ENCODE data around the gene UBE2J2. TPM values are rescaled to one million over a fixed set of nuclear protein-coding genes. Genes with fewer than 3 reads are reported as not detected.

UBE2J2 gene
- total RNA-seq, 2 experiments from 2014 or later: 75.7 to 78.1 TPM

- no peaks in the 10 kb centered on the region for H3K27me3 Mint-ChIP-seq
- H3K4me3 Mint-ChIP-seq: peak overlapping the region; percentile 65
- peaks cover 7% of the 10 kb centered on the region for H3K36me3 Mint-ChIP-seq
- ATAC-seq (ENCODE audit: low read depth) (no peak), DNase-seq (no peak)
- H3K27ac Mint-ChIP-seq: peak overlapping the region; percentile 48
- no peaks in the 10 kb centered on the region for H3K9me3 Mint-ChIP-seq
- H3K4me1 Mint-ChIP-seq: peaks cover 24% of the 10 kb centered on the region
- POLR2A ChIA-PET: interaction anchor here (0.7 to 1.7 kb wide), 10 partner anchors 11 to 261 kb away, joined by 3 to 6 read pairs (median 3); partner anchors contain the start of genes CCNL2 and ISG15
Measured at GRCh38 chr1:1274299-1274930, 761 bp upstream of the UBE2J2 start.

- no peak for ATAC-seq (ENCODE audit: low read depth)
- peak overlapping the region; percentile 89 for H3K4me3 Mint-ChIP-seq
- H3K27ac Mint-ChIP-seq: peak overlapping the region; percentile 85
- H3K4me1 Mint-ChIP-seq: peaks cover 24% of the 10 kb centered on the region
- no peaks in the 10 kb centered on the region for H3K27me3 Mint-ChIP-seq
- peaks cover 7% of the 10 kb centered on the region for H3K36me3 Mint-ChIP-seq
- DNase-seq: no peak
- POLR2A ChIA-PET: interaction anchor here (0.6 to 1.7 kb wide), 8 partner anchors 17 to 234 kb away, joined by 3 to 6 read pairs (median 3); partner anchors contain the start of gene CCNL2
- H3K9me3 Mint-ChIP-seq: no peaks in the 10 kb centered on the region
Measured at GRCh38 chr1:1273209-1273511, 494 bp downstream of the UBE2J2 start.

- Mint-ChIP-seq H3K4me3 (peak overlapping the region; percentile 89), H3K4me1 (peaks cover 24% of the 10 kb centered on the region), H3K9me3 (no peaks in the 10 kb centered on the region), H3K27me3 (no peaks in the 10 kb centered on the region), H3K27ac (peak overlapping the region; percentile 85), H3K36me3 (peaks cover 7% of the 10 kb centered on the region)
- no peak for DNase-seq
- ATAC-seq (ENCODE audit: low read depth): no peak
- POLR2A ChIA-PET: interaction anchor here (0.7 to 1.4 kb wide), 5 partner anchors 22 to 233 kb away, joined by 3 to 6 read pairs (median 4); no protein-coding TSS in a partner anchor
Measured at GRCh38 chr1:1272341-1273208, 1.1 kb downstream of the UBE2J2 start.

- Mint-ChIP-seq H3K4me3 (peak overlapping the region; percentile 9), H3K9me3 (no peaks in the 10 kb centered on the region), H3K4me1 (peaks cover 26% of the 10 kb centered on the region), H3K27ac (peak overlapping the region; percentile 31), H3K36me3 (peaks cover 8% of the 10 kb centered on the region), H3K27me3 (no peaks in the 10 kb centered on the region)
- ATAC-seq (ENCODE audit: low read depth) (no peak), DNase-seq (no peak)
- POLR2A ChIA-PET: no interaction called here
Measured at GRCh38 chr1:1270813-1271212, 2.8 kb downstream of the UBE2J2 start.

GRCh38 chr1:1268284-1268682 is 5.4 kb downstream of the UBE2J2 start:
- Mint-ChIP-seq H3K36me3 (peaks cover 12% of the 10 kb centered on the region), H3K27ac (no peak overlapping the region)

GRCh38 chr1:1267488-1268283 is 6.0 kb downstream of the UBE2J2 start:
- ATAC-seq (ENCODE audit: low read depth) (no peak), DNase-seq (no peak)
- H3K27ac Mint-ChIP-seq: no peak overlapping the region
- no peak overlapping the region for H3K4me3 Mint-ChIP-seq
- H3K36me3 Mint-ChIP-seq: peaks cover 13% of the 10 kb centered on the region
- peaks cover 21% of the 10 kb centered on the region for H3K4me1 Mint-ChIP-seq
- H3K27me3 Mint-ChIP-seq: no peaks in the 10 kb centered on the region
- POLR2A ChIA-PET: no interaction called here
- H3K9me3 Mint-ChIP-seq: no peaks in the 10 kb centered on the region

More at GRCh38 chr1:1268284-1268682, 5.4 kb downstream of the UBE2J2 start:
- no peak overlapping the region for H3K4me3 Mint-ChIP-seq
- H3K27me3 Mint-ChIP-seq: no peaks in the 10 kb centered on the region
- H3K9me3 Mint-ChIP-seq: no peaks in the 10 kb centered on the region
- ATAC-seq (ENCODE audit: low read depth) (no peak), DNase-seq (no peak)
- peaks cover 23% of the 10 kb centered on the region for H3K4me1 Mint-ChIP-seq
- POLR2A ChIA-PET: no interaction called here

GRCh38 chr1:1264868-1265272 is 8.8 kb downstream of the UBE2J2 start:
- no peak for ATAC-seq (ENCODE audit: low read depth)
- DNase-seq: no peak
- POLR2A ChIA-PET: interaction anchor here (1.4 kb wide), 1 partner anchor 14 kb away, joined by 4 read pairs; no protein-coding TSS in a partner anchor
- Mint-ChIP-seq H3K9me3 (no peaks in the 10 kb centered on the region), H3K4me3 (no peak overlapping the region), H3K27ac (no peak overlapping the region), H3K36me3 (peaks cover 13% of the 10 kb centered on the region), H3K27me3 (no peaks in the 10 kb centered on the region), H3K4me1 (peaks cover 11% of the 10 kb centered on the region)

- Mint-ChIP-seq H3K9me3 (no peaks in the 10 kb centered on the region), H3K4me1 (peaks cover 11% of the 10 kb centered on the region), H3K4me3 (no peak overlapping the region), H3K27ac (no peak overlapping the region), H3K27me3 (no peaks in the 10 kb centered on the region), H3K36me3 (peaks cover 20% of the 10 kb centered on the region)
- no peak for ATAC-seq (ENCODE audit: low read depth)
- POLR2A ChIA-PET: interaction anchor here (1.4 kb wide), 1 partner anchor 13 kb away, joined by 4 read pairs; no protein-coding TSS in a partner anchor
- no peak for DNase-seq
Measured at GRCh38 chr1:1264026-1264425, 9.6 kb downstream of the UBE2J2 start.

- H3K27me3 Mint-ChIP-seq: no peaks in the 10 kb centered on the region
- no peak for DNase-seq
- no peak overlapping the region for H3K4me3 Mint-ChIP-seq
- no peak for ATAC-seq (ENCODE audit: low read depth)
- no peak overlapping the region for H3K27ac Mint-ChIP-seq
- H3K4me1 Mint-ChIP-seq: peaks cover 13% of the 10 kb centered on the region
- no peaks in the 10 kb centered on the region for H3K9me3 Mint-ChIP-seq
- POLR2A ChIA-PET: interaction anchor here (1.0 kb wide), 1 partner anchor 32 kb away, joined by 3 read pairs; no protein-coding TSS in a partner anchor
- H3K36me3 Mint-ChIP-seq: peaks cover 21% of the 10 kb centered on the region
Measured at GRCh38 chr1:1262758-1263157, 10.9 kb downstream of the UBE2J2 start.

- H3K4me3 Mint-ChIP-seq: no peak overlapping the region
- H3K27ac Mint-ChIP-seq: no peak overlapping the region
- DNase-seq: no peak
- no peak for ATAC-seq (ENCODE audit: low read depth)
- POLR2A ChIA-PET: interaction anchor here (0.6 to 0.7 kb wide), 3 partner anchors 11 to 148 kb away, joined by 3 to 4 read pairs (median 3); no protein-coding TSS in a partner anchor
- peaks cover 21% of the 10 kb centered on the region for H3K36me3 Mint-ChIP-seq
- H3K27me3 Mint-ChIP-seq: no peaks in the 10 kb centered on the region
- peaks cover 12% of the 10 kb centered on the region for H3K4me1 Mint-ChIP-seq
- H3K9me3 Mint-ChIP-seq: no peaks in the 10 kb centered on the region
Measured at GRCh38 chr1:1262071-1262470, 11.6 kb downstream of the UBE2J2 start.

- Mint-ChIP-seq H3K27ac (peak overlapping the region; percentile 83), H3K9me3 (no peaks in the 10 kb centered on the region), H3K36me3 (peaks cover 24% of the 10 kb centered on the region), H3K4me1 (peaks cover 11% of the 10 kb centered on the region), H3K4me3 (peak overlapping the region; percentile 32), H3K27me3 (no peaks in the 10 kb centered on the region)
- ATAC-seq (ENCODE audit: low read depth) (peak; percentile 45), DNase-seq (no peak)
- POLR2A ChIA-PET: interaction anchor here (0.7 kb wide), 2 partner anchors 18 to 147 kb away, joined by 3 to 4 read pairs; no protein-coding TSS in a partner anchor
Measured at GRCh38 chr1:1260843-1261560, 12.7 kb downstream of the UBE2J2 start.

- no peak for ATAC-seq (ENCODE audit: low read depth)
- H3K27ac Mint-ChIP-seq: no peak overlapping the region
Measured at GRCh38 chr1:1259951-1260600, 13.6 kb downstream of the UBE2J2 start.

More at GRCh38 chr1:1259951-1260600, 13.6 kb downstream of the UBE2J2 start:
- DNase-seq: no peak
- Mint-ChIP-seq H3K27me3 (no peaks in the 10 kb centered on the region), H3K4me3 (no peak overlapping the region), H3K4me1 (peaks cover 11% of the 10 kb centered on the region), H3K36me3 (peaks cover 24% of the 10 kb centered on the region), H3K9me3 (no peaks in the 10 kb centered on the region)
- POLR2A ChIA-PET: no interaction called here

Measured in activated naive CD8-positive, alpha-beta T cell treated with anti-CD3 and anti-CD28 coated beads, Interleukin-2, amount 10 ng/mL, durations not matched to agents 7 days and 5 days (primary cell).